GM19099 (cell line): Measurements from ENCODE around the gene DGKI.

ENCODE experiments used
- POLR2A ChIP-seq: IDR thresholded peaks from 3 replicates; pipeline ENCODE4 v1.6.1; 2011; ENCODE audit warnings: low read depth; ENCODE audit not compliant: insufficient read length; ENCODE audit errors: extremely low read depth

Gene DGKI

DNA sequence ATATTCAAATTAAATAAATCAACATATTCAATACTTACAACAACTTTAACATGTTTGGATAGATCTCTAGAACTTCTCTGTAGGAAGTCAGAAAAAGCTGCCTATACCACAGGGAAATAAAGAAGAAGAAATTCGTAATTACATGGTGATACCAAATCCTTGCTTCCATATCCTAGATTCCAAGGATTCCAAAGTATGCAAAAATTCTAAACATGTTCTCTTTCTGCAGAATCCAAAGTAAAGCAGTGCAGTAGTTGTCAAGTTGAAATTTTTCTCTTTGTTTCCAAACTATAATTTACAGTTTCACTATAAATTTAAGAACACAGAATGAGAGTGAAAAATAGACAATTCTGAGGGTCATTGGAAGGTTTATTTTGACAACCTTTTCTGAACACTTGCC, 269.6 kb downstream of the DGKI start:
- no peak for TF ChIP-seq POLR2A

DNA sequence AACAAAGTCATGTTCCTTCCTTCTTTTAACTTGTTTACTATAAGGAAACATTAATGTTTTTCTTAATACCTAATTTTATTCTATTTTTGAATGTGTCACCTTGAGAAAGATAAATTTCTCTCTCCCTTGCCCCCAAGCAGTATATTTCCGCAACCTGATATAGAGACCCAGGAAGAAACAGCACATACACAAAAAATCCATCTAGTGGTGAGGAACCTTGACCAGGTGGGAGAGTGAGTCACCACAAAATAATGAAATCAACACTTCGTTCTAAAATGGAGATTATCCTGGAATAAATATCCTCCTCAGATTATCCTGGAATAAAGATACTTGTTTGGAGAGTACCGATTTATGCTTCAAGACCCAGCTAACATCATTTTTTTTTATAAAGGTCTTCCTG, 270.3 kb downstream of the DGKI start:
- TF ChIP-seq POLR2A, result no peak

DNA sequence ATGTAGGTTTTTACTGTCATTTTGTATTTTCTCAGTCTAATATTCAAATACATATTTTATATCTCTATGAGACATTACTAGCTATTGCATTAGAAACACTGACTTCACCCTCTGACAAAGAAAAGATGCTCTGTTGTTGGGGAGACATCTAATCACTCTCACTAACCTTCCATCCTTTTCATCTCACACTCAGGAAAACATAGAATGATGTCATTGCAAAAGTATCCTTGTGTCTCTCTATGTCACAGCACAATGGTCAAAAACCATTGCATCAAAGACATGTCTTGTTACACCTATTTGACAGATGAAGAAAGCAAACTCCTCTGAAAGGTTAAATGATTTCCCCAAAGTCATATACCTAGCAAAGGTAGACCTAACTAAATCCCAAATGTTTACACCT, 272.0 kb downstream of the DGKI start:
- no peak for TF ChIP-seq POLR2A

DNA sequence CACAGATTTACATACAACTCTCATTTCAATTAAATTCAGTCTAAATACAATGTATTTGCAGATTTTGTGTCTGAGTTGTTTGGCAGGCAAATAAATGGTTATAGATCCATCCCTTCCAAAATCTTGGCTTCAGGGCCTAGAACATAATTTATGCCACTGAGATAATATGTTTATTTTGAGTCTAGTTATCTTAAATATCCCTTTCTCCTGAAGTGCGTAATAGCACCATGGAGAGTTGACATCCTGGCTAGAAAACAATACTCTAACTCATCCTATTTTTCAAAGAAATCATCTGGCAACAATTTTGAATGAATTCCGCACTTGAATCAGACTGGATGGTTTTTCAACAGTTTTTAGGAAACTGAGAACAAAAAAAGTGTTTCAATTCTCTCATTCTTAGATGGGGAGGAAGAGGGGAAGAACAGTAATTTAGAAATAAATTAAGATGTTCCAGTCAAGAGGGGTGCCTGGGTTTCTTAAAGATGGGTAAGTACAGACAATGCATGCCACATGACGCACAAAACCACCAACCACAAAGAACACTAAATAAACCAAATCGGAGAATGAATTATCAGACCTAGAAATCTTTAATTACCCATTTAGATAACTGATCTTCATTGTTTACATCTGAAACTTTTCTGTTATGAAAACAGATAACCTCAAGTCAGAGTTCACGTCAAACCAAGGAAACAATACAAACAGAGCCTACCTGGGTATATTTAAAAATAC, 274.6 kb downstream of the DGKI start:
- TF ChIP-seq POLR2A, result no peak

DNA sequence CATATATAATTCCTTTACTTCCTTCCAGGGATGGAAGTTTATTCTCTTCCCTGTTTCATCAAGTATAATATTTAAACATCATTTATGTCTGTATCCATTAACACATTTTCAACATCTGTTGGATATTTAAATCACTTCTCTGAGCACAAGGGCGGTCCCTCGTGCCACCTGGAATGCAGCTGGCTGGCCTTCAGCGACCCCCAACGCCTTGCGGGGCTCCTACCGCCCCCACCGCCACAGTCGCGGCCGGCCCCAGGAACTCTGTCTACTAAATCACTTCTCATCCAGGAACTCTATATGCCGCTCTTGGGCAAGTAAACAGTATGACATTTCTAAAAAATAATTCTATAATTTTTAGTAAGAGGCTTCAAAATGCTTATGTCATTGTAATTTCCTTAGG, 282.1 kb downstream of the DGKI start:
- no peak for TF ChIP-seq POLR2A

DNA sequence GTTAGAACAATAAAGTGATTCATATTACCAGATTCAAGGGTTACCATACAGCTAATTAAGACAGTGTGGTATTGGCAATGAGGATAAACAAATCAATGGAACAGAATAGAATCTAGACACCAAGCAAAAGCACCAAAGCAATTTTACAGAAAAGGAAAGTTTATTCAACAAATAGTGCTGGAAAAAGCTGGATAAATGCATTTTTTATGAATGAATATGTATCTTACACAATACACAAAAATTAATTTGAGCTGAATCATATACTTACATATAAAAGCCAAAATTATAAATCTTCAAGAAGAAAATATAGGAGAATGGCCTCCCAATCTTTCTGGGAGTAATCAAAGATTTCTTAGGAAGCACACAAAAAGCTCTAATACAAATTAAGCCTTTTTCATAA, 282.8 kb downstream of the DGKI start:
- no peak for TF ChIP-seq POLR2A

DNA sequence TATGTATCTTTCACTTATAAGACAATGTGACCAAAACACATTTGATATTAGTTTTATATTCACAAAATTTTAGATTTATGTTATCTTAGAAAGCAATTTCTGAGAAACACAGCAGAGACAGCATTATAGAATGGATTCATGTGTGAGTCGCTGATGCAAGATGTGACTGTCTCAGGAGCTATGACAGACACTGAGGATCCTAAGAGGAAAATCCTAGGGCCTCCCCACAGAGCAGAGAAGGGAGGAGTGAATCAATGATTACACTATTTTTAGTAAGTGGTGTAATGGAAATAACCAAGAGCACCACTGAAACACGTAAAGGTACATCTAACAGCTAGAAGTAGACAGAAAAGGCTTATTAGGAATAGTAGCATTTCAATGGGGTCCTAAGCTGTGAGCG, 299.3 kb downstream of the DGKI start:
- no peak for TF ChIP-seq POLR2A

DNA sequence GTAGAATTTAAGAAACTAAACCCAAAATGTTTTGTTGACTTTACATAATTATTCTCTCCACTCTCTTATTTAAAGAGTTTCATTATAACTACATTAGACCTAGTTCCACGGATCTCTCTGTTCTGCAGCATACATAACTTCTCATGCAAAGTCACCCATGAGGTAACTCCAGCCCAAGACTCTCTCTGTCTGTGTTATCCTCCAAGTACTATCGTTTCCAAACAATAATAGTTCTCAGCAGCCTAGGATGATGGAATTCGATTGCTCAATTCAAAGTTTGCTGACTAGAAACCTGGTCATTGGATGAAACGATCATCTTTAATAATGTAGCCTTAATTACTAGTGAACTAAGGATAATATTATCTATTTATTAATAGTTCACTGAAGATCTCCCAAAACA, 300.1 kb downstream of the DGKI start:
- TF ChIP-seq POLR2A, result no peak

DNA sequence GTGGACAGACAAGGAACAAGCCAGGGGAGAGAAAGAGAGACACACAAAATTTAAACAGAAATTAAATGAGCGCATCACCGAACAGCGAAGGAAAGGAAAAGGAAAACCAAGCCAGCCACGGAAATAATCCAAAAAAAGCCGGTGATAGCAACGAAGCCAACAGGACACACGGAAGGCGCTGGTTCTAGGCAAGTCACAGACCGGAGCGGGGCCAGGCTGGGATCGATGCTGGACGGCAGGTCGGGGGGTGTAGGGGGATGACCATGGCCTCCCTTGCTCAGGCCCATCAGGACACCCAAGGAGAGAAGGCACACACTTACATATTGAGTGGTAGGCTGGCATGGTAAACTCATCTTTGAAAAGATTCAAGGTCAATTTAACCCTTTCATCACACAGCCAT, 300.8 kb downstream of the DGKI start:
- no peak for TF ChIP-seq POLR2A

DNA sequence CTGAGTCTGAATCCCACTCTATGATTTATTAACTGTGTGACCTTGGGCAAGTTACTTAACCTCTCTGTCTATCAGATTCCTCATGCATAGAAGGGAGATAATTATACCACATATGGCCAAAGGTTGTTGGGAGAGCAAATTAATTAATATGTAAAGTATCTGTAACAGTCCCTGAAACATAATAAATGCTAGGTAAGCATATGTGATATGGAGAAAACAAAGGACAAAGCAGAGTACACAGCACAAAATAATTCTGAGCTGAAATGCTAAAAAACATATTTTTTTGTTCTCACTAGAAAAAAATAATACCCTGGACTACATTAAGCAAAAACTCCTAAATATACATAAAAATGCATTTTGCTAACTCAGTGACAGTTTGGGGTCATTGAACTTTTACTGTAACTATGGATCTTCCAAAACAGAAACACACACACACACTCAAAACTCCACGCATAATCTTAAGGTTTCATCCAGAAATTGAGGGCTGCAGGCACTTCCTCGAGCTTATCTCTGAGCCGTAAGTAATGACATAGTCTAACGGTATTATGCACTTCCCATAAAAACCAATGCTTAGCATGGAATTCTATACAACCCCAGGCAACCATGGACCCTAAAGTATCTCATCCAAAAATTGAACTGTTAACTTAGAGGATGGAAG, 301.6 kb downstream of the DGKI start:
- no peak for TF ChIP-seq POLR2A

DNA sequence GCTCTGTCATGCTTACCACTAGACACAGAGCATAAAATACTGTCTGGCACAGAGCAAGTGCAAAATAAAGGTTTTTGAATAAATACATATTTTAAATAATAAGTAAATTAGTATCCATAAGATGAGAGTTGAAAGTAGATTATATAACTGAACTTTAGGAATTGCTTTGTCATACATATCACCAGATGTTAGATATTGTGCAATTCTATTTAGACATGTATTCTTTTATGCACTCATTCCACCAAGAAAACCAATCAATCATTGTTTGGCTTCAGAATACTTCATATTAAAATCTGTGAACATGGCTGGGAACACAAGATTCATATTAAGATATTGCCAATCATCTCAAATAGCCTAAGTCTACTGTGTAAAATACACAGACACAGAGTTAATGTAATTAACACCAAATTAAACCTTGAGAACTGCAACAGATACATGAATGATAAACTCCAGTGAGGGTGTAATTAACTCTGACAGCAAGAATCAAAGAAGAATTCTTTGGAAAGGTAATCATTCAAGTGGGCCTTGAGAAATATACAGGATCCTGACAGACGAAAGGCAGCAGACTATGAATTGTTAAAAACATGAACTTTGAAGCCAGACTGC, 302.2 kb downstream of the DGKI start:
- no peak for TF ChIP-seq POLR2A

DNA sequence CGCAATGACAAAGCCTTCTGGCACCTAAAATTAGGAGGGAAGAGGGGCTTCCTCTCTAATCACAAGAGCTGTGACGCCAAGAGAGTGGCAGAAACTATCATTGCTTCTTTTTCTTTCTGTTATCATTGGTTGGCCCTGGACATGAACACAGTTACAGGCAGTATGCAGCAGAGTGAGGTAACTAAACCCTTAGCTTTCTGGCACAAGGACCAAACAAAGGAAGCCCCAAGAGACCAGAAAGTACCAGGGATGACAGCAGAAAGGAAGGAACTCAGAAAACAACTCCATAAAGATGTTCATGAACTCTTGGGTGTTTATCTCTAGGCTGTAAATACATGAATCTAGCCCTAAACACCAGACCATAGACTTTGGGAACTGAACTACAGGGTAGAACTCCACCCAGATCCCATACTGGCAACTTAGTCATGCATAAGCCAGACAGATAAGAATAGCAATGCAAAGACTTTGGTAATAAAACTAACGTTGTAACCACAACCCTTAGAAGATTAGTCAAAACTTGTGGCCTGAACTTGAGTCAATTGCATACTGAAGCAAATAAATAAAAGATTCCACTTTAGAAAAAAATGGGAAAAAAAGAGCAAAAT, 307.6 kb downstream of the DGKI start:
- no peak for TF ChIP-seq POLR2A

DNA sequence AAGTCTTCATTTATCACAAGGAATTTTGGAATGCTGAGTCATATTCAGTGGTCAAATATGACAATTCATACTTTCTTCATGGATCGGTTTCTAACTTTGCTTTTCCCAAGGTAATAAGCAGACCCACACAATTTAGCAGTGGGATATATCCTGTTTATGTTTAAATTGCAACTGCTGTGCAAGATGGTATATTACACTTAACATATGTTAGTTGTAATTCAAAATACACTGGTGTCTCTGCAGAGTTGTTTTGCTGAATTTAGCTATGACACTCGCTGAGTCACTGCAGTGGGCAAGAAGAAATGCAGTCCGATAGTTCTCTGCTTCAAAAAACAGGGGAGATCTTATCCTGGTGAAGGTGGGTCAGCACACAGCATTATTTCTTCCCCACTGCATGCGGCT, 308.4 kb downstream of the DGKI start:
- TF ChIP-seq POLR2A, result no peak

DNA sequence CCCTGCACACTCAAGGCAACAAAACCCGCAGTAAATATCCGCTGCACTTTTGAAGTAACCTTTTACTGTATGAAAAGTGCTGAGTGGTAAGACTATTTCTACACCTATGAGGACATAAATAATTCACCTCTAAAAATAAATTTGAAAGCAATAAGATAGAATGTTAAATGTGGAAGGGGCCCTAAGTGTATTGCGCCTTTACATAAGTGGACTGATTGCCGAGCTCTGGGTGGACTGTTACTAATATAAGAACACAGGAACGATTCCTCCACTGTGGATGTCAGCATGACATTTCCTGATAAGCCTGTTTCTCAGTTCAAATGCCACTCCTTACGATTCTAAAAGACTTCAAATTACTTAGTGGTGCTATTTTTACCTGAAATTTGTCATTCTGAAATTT, 311.2 kb downstream of the DGKI start:
- no peak for TF ChIP-seq POLR2A

DNA sequence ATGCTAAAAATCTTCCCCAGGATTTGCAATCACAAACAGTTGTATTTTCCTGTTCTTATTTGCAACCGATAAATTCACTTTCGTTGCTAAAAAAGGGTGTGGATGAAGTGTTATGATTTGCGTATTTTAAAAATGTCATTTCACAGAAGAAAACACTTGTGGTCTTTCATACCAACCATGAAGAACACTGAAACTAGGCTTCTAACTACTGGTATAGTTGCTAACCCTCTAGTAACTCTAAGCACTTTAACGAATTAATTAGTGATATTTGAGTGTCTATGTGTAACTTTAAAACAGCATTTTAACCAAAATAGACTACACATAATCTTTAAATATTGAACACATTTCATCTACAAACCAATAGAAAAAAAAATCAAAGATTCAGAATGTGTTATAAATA, 315.1 kb downstream of the DGKI start:
- TF ChIP-seq POLR2A, result no peak

DNA sequence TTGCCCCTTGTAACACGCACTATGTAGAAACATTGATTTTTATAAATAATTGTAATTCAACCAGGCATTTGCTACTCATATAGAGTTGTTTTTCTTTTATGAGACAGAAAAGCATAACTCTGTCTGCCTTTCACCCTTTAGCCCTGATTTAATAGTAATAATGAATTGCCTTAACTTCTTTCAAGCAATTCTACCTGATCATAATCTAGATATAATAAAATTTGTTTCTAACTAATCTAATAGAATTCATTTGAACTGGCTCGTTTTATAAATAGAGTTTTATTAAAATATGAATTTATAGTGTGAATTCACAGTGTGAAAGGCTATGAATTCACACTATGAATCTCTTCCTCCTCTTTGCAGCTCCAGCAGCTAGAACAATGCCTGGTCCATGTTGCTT, 319.1 kb downstream of the DGKI start:
- no peak for TF ChIP-seq POLR2A
